ENCODE results near the gene GPATCH8.

DNA sequence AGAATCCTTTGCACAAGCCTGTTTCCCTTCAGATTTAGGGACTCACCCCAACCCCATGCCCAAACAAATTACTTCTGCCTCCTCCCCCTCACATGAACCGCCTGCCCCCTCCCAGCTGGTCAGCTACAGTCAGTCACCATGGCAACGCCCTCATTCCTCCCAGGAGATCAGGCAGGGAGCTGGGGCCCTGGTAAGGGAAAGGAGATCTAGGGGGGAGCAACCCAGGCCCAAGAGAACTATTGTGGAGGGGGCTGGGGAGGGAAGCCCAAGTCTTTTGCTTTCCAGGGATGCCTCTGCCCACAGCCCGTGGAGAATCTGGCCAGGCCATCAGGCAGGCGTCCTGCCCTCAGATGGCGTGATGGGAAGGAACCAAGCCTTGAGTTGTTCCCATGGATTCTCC, 142.4 kb downstream of the GPATCH8 start:
- TF ChIP-seq EZH2phosphoT487 (IDR thresholded peaks at IDR 0.05; ENCODE audit: borderline replicate concordance), result no peak
- TF ChIP-seq, protein P1, sequence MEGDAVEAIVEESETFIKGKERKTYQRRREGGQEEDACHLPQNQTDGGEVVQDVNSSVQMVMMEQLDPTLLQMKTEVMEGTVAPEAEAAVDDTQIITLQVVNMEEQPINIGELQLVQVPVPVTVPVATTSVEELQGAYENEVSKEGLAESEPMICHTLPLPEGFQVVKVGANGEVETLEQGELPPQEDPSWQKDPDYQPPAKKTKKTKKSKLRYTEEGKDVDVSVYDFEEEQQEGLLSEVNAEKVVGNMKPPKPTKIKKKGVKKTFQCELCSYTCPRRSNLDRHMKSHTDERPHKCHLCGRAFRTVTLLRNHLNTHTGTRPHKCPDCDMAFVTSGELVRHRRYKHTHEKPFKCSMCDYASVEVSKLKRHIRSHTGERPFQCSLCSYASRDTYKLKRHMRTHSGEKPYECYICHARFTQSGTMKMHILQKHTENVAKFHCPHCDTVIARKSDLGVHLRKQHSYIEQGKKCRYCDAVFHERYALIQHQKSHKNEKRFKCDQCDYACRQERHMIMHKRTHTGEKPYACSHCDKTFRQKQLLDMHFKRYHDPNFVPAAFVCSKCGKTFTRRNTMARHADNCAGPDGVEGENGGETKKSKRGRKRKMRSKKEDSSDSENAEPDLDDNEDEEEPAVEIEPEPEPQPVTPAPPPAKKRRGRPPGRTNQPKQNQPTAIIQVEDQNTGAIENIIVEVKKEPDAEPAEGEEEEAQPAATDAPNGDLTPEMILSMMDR (conservative IDR thresholded peaks at IDR 0.05; ENCODE audit: low read length), result no peak
